ENCODE measurements around the gene CASP2.

Gene CASP2

GRCh38 chr7:143356414-143357050 lies 68.4 kb downstream of the CASP2 start:
- H3K4me3 ChIP-seq (ENCODE audit: low read depth, low read length), result no peak overlapping the region
- DNase-seq (ENCODE audit: low read depth), result no peak
- TF ChIP-seq, protein P1, sequence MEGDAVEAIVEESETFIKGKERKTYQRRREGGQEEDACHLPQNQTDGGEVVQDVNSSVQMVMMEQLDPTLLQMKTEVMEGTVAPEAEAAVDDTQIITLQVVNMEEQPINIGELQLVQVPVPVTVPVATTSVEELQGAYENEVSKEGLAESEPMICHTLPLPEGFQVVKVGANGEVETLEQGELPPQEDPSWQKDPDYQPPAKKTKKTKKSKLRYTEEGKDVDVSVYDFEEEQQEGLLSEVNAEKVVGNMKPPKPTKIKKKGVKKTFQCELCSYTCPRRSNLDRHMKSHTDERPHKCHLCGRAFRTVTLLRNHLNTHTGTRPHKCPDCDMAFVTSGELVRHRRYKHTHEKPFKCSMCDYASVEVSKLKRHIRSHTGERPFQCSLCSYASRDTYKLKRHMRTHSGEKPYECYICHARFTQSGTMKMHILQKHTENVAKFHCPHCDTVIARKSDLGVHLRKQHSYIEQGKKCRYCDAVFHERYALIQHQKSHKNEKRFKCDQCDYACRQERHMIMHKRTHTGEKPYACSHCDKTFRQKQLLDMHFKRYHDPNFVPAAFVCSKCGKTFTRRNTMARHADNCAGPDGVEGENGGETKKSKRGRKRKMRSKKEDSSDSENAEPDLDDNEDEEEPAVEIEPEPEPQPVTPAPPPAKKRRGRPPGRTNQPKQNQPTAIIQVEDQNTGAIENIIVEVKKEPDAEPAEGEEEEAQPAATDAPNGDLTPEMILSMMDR (IDR thresholded peaks at IDR 0.05; ENCODE audit: control insufficient read depth, extremely low read depth, insufficient read depth), result no peak
